IMR-90 (cell line): Measurements from ENCODE around the gene MUC7.

Source experiments
- CEBPB ChIP-seq: IDR thresholded peaks from 2 replicates; pipeline ENCODE4 v1.6.1; 2012; ENCODE audit warnings: low read depth, low read length, improper control_type of control experiment
- MAFK ChIP-seq: IDR thresholded peaks from 2 replicates; pipeline ENCODE4 v1.6.1; 2012; ENCODE audit warnings: low read depth, low read length, improper control_type of control experiment
- POLR2A ChIP-seq: IDR thresholded peaks from 2 replicates; pipeline ENCODE4 v1.6.1; 2012; ENCODE audit warnings: mild to moderate bottlenecking, low read depth, low read length
- RAD21 ChIP-seq: IDR thresholded peaks from 2 replicates; pipeline ENCODE4 v1.6.1; 2012; ENCODE audit warnings: low read length, improper control_type of control experiment
- RCOR1 ChIP-seq: IDR thresholded peaks from 2 replicates; pipeline ENCODE4 v1.6.1; 2012; ENCODE audit warnings: mild to moderate bottlenecking, low read length, improper control_type of control experiment; ENCODE audit not compliant: insufficient replicate concordance
- TF ChIP-seq, protein P1 (sequence below): conservative IDR thresholded peaks from 2 replicates; pipeline ENCODE4 v1.5.1; 2012; ENCODE audit warnings: mild to moderate bottlenecking, low read depth, low read length, improper control_type of control experiment
- TF ChIP-seq, protein P2 (sequence below): fragments of 150-350 bp; IDR thresholded peaks from 2 replicates; pipeline ENCODE4 v1.6.1; 2017; ENCODE audit warnings: mild to moderate bottlenecking, antibody characterized with exemption, low read length, low read depth
- TF ChIP-seq, protein P3 (sequence below): fragments of 150-350 bp; IDR thresholded peaks from 2 replicates; pipeline ENCODE4 v1.6.1; 2016; ENCODE audit warnings: low read depth, mild to moderate bottlenecking, low read length, moderate library complexity, borderline replicate concordance

DNA sequence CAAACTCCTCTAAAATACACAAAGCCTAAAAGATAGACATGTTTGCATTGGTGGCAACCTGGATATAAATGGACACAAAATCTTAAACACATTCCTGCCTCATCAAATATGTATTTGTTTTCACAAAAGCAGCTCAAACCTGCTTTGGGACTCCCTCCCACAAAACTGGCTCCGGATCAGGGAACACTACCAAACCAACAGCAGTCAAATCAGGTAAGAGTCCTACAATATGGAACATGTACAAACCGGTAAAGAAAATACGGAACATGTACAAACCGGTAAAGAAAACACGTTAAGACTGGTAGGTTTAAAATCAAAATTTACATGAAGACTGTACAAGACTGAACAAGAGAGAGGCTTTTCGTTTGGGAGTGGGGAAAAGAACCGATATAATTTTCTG lies 50.6 kb downstream of the MUC7 start:
- TF ChIP-seq, protein P1, sequence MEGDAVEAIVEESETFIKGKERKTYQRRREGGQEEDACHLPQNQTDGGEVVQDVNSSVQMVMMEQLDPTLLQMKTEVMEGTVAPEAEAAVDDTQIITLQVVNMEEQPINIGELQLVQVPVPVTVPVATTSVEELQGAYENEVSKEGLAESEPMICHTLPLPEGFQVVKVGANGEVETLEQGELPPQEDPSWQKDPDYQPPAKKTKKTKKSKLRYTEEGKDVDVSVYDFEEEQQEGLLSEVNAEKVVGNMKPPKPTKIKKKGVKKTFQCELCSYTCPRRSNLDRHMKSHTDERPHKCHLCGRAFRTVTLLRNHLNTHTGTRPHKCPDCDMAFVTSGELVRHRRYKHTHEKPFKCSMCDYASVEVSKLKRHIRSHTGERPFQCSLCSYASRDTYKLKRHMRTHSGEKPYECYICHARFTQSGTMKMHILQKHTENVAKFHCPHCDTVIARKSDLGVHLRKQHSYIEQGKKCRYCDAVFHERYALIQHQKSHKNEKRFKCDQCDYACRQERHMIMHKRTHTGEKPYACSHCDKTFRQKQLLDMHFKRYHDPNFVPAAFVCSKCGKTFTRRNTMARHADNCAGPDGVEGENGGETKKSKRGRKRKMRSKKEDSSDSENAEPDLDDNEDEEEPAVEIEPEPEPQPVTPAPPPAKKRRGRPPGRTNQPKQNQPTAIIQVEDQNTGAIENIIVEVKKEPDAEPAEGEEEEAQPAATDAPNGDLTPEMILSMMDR: no peak
- TF ChIP-seq RAD21 (no peak), RCOR1 (no peak), POLR2A (no peak), MAFK (no peak), CEBPB (no peak)
- TF ChIP-seq, protein P2, sequence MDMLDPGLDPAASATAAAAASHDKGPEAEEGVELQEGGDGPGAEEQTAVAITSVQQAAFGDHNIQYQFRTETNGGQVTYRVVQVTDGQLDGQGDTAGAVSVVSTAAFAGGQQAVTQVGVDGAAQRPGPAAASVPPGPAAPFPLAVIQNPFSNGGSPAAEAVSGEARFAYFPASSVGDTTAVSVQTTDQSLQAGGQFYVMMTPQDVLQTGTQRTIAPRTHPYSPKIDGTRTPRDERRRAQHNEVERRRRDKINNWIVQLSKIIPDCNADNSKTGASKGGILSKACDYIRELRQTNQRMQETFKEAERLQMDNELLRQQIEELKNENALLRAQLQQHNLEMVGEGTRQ: no peak
- TF ChIP-seq, protein P3, sequence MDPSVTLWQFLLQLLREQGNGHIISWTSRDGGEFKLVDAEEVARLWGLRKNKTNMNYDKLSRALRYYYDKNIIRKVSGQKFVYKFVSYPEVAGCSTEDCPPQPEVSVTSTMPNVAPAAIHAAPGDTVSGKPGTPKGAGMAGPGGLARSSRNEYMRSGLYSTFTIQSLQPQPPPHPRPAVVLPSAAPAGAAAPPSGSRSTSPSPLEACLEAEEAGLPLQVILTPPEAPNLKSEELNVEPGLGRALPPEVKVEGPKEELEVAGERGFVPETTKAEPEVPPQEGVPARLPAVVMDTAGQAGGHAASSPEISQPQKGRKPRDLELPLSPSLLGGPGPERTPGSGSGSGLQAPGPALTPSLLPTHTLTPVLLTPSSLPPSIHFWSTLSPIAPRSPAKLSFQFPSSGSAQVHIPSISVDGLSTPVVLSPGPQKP: no peak
